ENCODE results near the gene SOCS1. TPM values are rescaled to one million over a fixed set of nuclear protein-coding genes. Genes with fewer than 3 reads are reported as not detected.

The SOCS1 gene
- total and polyA plus RNA-seq, 2 experiments from 2014 or later, result 84.7 to 104 TPM

- Histone ChIP-seq H3K27ac (ENCODE audit: low read depth) (no peak within 1 kb of the TSS), H3K4me1 (ENCODE audit: insufficient read depth) (no peaks in the 10 kb centered on the region; the same call in 1 of the 2 replicates), H3K36me3 (ENCODE audit: insufficient read depth) (no peaks in the 10 kb centered on the region), H3K79me2 (replicated peaks; ENCODE audit: insufficient read depth) (no peaks in the 10 kb centered on the region), H4K20me1 (replicated peaks; ENCODE audit: insufficient read depth) (no peaks in the 10 kb centered on the region), H3K4me3 (no peak within 1 kb of the TSS), H3F3A (replicated peaks; ENCODE audit: low read depth) (0 out of 2 replicates have a peak, but pooled peaks cover 3% of the 10 kb centered on the region), H3K4me2 (no peak within 1 kb of the TSS), H3K27me3 (ENCODE audit: insufficient read depth) (no peaks in the 10 kb centered on the region), H3K9me2 (ENCODE audit: insufficient read depth) (peaks cover 3% of the 10 kb centered on the region; the same call in 1 of the 2 replicates), H2AFZ (no peak within 1 kb of the TSS)
- Mint-ChIP-seq H3K4me1 (peaks cover 9% of the 10 kb centered on the region), H3K27me3 (ENCODE audit: insufficient read depth, low read depth, poor library complexity) (peaks cover 12% of the 10 kb centered on the region), H3K36me3 (ENCODE audit: low read depth) (no peaks in the 10 kb centered on the region), H3K9me3 (no peaks in the 10 kb centered on the region), H3K4me3 (no peak within 1 kb of the TSS), H3K27ac (no peak within 1 kb of the TSS)
- no peak for TF ChIP-seq ZNF331 (CRISPR knock-in tag; IDR thresholded peaks at IDR 0.05; ENCODE audit: low read depth)
- TF ChIP-seq STAT1 (IDR thresholded peaks at IDR 0.05; ENCODE audit: unreplicated experiment), result no peak
- no peak for TF ChIP-seq POLR2AphosphoS5 (IDR thresholded peaks at IDR 0.05; ENCODE audit: low read depth)
- TF ChIP-seq EZH2 (IDR thresholded peaks at IDR 0.05; ENCODE audit: low read depth, unreplicated experiment), result no peak
- TF ChIP-seq ZNF462 (CRISPR knock-in tag; IDR thresholded peaks at IDR 0.05), result no peak
- no peak for TF ChIP-seq ETS1 (IDR thresholded peaks at IDR 0.05)
- no peak for TF ChIP-seq JUNB (IDR thresholded peaks at IDR 0.05; ENCODE audit: unreplicated experiment)
- TF ChIP-seq CREB1 (CRISPR knock-in tag; IDR thresholded peaks at IDR 0.05; ENCODE audit: low read depth), result no peak
- TF ChIP-seq EZH2phosphoT487 (IDR thresholded peaks at IDR 0.05; ENCODE audit: unreplicated experiment), result no peak
- TF ChIP-seq, protein P1, sequence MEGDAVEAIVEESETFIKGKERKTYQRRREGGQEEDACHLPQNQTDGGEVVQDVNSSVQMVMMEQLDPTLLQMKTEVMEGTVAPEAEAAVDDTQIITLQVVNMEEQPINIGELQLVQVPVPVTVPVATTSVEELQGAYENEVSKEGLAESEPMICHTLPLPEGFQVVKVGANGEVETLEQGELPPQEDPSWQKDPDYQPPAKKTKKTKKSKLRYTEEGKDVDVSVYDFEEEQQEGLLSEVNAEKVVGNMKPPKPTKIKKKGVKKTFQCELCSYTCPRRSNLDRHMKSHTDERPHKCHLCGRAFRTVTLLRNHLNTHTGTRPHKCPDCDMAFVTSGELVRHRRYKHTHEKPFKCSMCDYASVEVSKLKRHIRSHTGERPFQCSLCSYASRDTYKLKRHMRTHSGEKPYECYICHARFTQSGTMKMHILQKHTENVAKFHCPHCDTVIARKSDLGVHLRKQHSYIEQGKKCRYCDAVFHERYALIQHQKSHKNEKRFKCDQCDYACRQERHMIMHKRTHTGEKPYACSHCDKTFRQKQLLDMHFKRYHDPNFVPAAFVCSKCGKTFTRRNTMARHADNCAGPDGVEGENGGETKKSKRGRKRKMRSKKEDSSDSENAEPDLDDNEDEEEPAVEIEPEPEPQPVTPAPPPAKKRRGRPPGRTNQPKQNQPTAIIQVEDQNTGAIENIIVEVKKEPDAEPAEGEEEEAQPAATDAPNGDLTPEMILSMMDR (conservative IDR thresholded peaks at IDR 0.05; ENCODE audit: low read depth in 2 of 2), result no peak
- no peak for TF ChIP-seq NANOG (IDR thresholded peaks at IDR 0.05; ENCODE audit: borderline replicate concordance)
- no peak for DNase-seq (ENCODE audit: low spot score)
- ATAC-seq, result no peak
Measured at GRCh38 chr16:11268921-11269375, 12.9 kb upstream of the SOCS1 start, which contains the start of gene TNP2. Gene TNP2, minus strand, starts transcription at chr16:11269325. Its CDS starts 63 bp downstream, at chr16:11269262.
